GM12892 (cell line): Measurements from ENCODE around the gene ZNF467.

Experiments
- POLR2A ChIP-seq: IDR thresholded peaks from 2 replicates; pipeline ENCODE4 v1.6.1; 2011; ENCODE audit warnings: low read depth, low read length, control low read depth
- POLR2AphosphoS5 ChIP-seq: IDR thresholded peaks from 2 replicates; pipeline ENCODE4 v1.6.1; 2011; ENCODE audit warnings: low read depth, low read length, control low read depth
- TAF1 ChIP-seq: IDR thresholded peaks from 2 replicates; pipeline ENCODE4 v1.6.1; 2011; ENCODE audit warnings: low read depth, mild to moderate bottlenecking, control low read depth, low read length, borderline replicate concordance

- TF ChIP-seq POLR2A (no peak), POLR2AphosphoS5 (no peak), TAF1 (no peak)
Observed at GRCh38 chr7:149779502-149779805, 6.1 kb upstream of the ZNF467 start.
